Choroid plexus epithelial cell (primary cell): ENCODE data around the gene PAPSS2.
"Not testable (repeated sequence)": the region's sequence is repeated elsewhere in the genome, so short reads cannot be mapped to it uniquely, and the experiment has no call there.

Experiments used
- DNase-seq: peaks from one replicate; pipeline ENCODE4 v3.0.0-alpha.2; 2010; ENCODE audit warnings: low read depth
- H3K4me3 ChIP-seq: 2 replicates; pipeline ENCODE4 v1.5.1; 2011; ENCODE audit warnings: low read depth, mild to moderate bottlenecking, control low read depth, low read length, moderate library complexity
- CTCF ChIP-seq: conservative IDR thresholded peaks from 2 replicates; pipeline ENCODE4 v1.5.1; 2011; ENCODE audit warnings: low read depth, mild to moderate bottlenecking, control low read depth, inconsistent platforms, low read length, moderate library complexity

Gene PAPSS2

GRCh38 chr10:87746911-87747310 lies 87.2 kb downstream of the PAPSS2 start:
- H3K4me3 ChIP-seq = no peak overlapping the region
- no peak for TF ChIP-seq CTCF
- peak; percentile 25 for DNase-seq

- not testable (repeated sequence) for DNase-seq, H3K4me3 ChIP-seq
Measured at GRCh38 chr10:87748244-87748643, 88.6 kb downstream of the PAPSS2 start.

- peak; percentile 22 for DNase-seq
- TF ChIP-seq CTCF = no peak
- no peak overlapping the region for H3K4me3 ChIP-seq
Measured at GRCh38 chr10:87750001-87750671, 90.5 kb downstream of the PAPSS2 start.

- no peak overlapping the region for H3K4me3 ChIP-seq
- no peak for DNase-seq
- TF ChIP-seq CTCF = no peak
Measured at GRCh38 chr10:87750817-87751216, 91.1 kb downstream of the PAPSS2 start.

- H3K4me3 ChIP-seq = no peak overlapping the region
- DNase-seq = no peak
- no peak for TF ChIP-seq CTCF
Measured at GRCh38 chr10:87751274-87751673, 91.6 kb downstream of the PAPSS2 start.

- no peak overlapping the region for H3K4me3 ChIP-seq
- DNase-seq = peak; percentile 64
- TF ChIP-seq CTCF = no peak
Measured at GRCh38 chr10:87752566-87752965, 92.9 kb downstream of the PAPSS2 start.

- no peak for TF ChIP-seq CTCF
- DNase-seq = no peak
- H3K4me3 ChIP-seq = no peak overlapping the region
Measured at GRCh38 chr10:87753995-87754866, 94.6 kb downstream of the PAPSS2 start.
